Ammon's horn (tissue), 1 donor: Measurements from ENCODE around the gene TFB2M.

Experiments used
- DNase-seq: peaks from one replicate; pipeline ENCODE4 v3.0.0-alpha.2; 2016; ENCODE audit warnings: low spot score

The TFB2M gene

GRCh38 chr1:246550402-246550801 is 15.7 kb downstream of the TFB2M start:
- no peak for DNase-seq

DNA sequence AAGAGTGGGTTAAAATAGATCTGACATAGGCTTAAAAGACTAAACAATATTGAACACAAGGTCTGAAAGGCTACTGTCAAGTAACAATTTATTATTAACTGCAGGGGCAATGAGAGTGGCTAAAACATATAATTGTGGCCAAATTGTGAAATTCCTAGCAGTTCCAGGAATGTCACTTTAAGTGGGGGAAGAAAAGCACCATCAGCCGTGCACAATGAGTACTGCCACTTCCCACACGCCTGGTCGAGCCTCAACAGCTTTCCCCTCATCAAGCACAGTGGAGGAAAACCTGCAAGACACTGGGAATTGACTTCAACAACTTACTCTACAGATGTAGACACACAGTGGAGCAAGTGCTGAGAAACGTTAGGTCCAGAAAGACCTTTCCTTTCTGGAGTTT is 16.4 kb downstream of the TFB2M start:
- no peak for DNase-seq

GRCh38 chr1:246544001-246544400 is 22.1 kb downstream of the TFB2M start:
- no peak for DNase-seq

- DNase-seq = no peak
Observed at GRCh38 chr1:246540738-246541491, 25.1 kb downstream of the TFB2M start.

DNA sequence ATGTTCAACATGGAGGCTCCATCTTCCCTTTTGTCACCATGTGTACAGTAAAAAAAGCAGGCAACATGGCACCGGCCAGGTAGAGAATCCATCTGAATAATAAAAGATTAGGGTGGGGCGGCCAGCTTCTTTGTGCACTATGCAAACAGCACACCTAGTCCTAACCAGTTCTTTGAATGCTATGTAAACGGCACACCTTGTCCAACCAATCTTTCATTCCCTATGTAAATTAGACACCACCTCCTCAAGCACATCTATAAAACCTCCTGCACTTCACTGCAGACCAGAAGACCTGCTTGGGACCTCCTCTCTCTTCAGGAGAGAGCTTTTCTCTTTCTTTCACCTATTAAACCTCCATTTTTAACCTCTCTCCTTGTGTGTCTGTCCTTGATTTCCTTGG is 28.2 kb downstream of the TFB2M start:
- no peak for DNase-seq

DNA sequence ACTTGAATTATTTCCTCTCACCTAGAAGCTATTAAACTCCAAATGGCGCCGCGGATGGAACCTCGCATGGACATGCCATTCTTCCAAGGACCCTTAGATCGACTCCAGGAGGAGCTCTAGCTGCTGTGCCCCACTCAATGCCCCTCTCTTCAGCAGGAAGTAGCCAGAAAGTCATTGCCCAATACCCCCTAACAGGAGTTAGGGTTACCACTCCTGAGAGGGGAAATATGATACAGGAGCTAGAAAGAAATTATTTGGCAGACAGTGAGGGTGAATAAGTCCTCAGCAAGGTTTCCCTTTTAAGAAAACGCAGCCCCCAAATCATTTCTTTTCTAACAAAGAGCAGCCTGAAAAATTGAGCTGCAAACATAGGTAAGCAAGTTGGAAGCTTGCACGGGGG is 28.6 kb downstream of the TFB2M start:
- DNase-seq = no peak

- no peak for DNase-seq
Observed at GRCh38 chr1:246534114-246534513, 31.9 kb downstream of the TFB2M start.

DNA sequence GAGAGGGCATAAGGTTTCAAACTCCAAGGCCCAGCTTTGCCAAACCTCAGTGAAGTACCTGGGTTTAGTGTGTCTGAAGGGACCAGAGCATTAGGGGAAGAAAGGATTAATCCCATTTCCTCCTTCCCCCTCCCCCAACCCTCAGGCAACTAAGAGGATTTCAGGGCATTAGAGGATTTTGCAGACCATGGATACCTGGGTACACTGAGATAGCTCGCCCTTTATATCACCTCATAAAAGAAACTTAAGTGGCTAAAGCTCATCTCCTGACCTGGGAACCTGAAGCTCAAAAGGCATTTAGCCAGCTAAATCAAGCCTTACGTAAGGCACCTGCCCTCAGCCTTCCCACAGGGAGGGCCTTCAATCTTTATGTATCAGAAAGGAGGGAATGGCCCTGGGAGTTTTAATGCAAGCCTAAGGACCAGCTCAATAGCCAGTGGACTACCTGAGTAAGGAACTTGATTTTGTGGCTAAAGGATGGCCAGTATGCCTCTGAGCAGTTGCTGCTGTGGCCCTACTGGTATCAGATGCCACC is 32.6 kb downstream of the TFB2M start:
- no peak for DNase-seq

DNA sequence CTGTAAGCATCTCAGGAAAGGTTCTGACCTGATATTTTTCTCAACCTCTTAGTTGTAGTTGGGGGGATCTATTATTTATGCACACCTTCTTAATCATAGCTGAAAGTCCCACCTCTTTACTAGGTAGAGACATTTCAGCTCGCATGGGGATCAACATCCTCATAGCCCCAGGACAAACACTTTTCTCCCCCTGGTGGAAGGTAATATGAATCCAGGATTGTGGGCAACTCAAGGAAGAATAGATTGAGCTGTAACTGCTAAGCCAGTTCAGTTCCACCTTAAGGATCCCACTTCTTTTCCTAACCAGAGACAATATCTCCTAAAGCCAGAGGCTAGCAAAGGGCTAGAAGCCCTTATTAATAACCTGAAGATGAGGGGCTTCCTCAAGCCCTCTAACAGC is 33.5 kb downstream of the TFB2M start:
- DNase-seq = no peak

DNA sequence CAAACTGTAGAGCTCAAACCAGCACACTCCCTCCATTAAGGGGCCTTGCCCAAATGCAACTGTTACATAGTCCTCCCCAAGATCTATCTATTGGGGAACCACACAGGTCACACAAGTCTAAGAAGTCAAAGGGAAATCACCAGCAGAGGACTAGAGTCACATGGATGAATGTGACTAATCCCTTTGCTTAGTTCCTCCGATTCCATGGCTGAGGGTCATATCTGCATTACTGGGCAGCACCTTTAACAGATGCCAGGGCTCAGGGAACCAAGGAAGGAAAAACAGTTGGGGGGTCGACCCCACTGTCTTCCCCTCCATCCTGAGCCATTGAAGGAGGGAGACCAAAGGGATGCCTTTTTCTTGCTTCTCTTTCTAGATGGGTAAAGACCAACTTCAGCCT is 35.6 kb downstream of the TFB2M start:
- DNase-seq = no peak

GRCh38 chr1:246528933-246529731 is 36.9 kb downstream of the TFB2M start:
- DNase-seq = no peak

DNA sequence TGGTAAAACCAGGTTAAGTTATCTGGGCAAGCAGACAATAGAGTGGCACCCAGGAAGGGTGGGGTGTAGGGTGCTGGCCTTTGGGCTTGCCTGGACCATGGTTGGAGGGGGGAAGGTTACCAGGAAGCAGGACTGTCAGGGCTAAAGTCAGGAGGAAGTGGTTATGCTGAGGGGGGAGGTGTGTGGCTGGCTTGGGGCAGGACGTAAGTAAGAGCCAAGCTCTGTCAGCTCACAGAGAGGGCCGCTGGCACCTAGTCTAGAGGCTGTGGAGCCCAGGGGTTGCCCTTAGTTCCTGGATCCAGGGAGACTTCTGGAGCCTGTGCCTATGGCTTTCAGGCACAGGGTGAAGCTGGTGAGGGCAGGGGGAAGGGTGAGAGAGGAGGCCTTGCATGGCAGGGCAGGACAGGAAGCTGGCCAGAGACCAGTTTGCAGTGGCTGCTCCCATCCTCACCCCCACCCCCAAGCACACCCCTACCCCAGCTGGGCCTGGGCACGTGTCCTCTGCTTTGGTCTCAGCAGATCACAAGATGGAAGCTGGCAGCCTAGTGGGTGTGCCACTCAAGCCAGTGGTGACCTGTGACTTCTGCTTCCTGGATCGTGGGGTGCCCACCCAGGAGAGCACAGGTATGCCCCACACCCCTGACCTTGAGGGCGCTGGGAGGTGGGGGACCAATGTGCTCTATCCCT is 38.5 kb downstream of the TFB2M start:
- DNase-seq = no peak

DNA sequence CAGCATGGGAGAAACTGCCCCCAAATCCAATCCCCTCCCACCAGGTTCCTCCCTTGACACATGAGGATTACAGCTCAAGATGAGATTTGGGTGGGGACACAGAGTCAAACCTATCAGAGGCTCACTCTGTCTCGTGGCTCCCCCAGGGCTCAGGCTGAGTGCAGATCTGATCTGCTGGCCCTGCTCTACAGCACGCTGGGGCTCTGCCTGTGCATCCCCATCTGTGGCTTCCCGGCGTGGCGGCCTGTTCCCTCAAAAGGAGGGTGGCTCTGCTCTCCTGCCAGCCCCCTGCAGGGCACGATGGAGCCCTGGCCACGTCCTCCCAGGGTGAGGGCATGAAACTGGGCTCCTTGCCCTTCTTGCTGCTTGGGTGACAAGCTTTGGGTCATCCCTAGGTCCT is 39.1 kb downstream of the TFB2M start:
- DNase-seq = no peak

DNA sequence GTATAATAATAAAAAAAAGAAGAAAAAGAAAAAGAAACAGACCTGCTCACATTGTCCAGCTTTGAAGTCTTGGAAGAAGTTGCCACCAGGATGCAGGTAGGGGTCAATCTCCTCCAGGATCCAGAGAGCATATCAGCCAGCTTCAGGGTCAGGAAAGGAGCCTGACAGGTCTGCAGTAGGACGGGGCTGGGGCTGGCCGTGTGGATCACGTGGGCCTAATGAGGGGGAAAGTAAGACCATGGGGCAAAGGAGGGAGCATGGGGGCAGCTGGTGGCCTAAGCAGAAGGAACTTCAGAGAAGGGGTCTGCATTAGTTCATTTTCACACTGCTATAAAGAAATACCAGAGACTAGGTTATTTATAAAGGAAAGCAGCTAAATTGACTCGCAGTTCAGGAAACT is 39.7 kb downstream of the TFB2M start:
- no peak for DNase-seq

GRCh38 chr1:246519514-246519913 is 46.5 kb downstream of the TFB2M start:
- DNase-seq = no peak

- DNase-seq = no peak
Observed at GRCh38 chr1:246518456-246519205, 47.4 kb downstream of the TFB2M start.

GRCh38 chr1:246517391-246517790 is 48.7 kb downstream of the TFB2M start:
- no peak for DNase-seq

DNA sequence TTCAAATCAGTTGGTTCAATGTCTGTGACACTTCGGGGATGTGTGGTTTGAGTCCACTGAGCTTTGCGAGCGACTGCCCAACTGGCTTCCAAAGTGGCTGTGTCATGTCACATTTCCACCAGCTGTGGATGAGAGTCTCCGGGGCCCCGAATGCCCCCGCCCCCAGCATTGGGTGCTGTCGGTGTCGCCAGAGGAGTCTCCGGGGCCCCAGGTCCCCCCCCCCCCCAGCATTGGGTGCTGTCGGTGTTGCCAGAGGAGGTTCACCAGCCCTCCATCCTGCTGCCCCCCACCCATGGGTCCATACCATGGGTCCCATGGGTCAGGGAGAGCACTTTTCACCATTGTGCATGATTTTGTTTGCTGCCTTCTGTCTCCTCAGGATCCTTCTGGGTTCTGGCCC is 49.9 kb downstream of the TFB2M start:
- no peak for DNase-seq

DNA sequence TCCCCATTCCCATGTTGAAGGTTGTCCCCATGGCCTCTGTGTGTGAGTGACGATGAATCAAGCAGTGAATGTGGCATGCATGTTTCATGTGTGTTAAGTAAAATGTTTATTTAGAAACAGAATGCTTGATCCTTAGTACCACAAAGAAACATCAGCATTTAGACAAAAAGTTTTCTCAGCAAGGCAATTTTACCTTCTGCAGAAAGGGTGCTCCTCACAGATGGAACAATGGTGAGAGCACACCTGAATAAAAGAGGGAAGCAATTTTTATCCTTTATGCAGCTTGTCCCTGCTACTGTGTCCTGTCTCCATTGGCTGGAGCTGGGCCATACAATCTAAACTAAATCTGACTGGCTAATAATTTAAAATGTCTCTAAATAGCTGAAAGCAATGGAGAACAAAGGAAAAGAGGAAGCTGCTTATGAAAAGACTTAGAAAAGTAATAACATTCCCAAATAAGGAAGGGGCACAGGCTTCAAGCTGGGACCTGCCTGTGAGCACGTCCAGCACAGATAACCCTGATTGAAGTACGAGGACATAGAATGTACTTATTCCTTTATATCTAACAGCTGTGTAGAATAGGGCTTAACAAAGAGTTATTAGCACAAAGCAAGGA is 50.6 kb downstream of the TFB2M start:
- DNase-seq = no peak

- no peak for DNase-seq
Observed at GRCh38 chr1:246513619-246514343, 52.3 kb downstream of the TFB2M start.

- no peak for DNase-seq
Observed at GRCh38 chr1:246513041-246513440, 53.0 kb downstream of the TFB2M start.
